HepG2 (cell line): ENCODE data around the gene IL1RAPL2. TPM values are rescaled to one million over a fixed set of nuclear protein-coding genes. Genes with fewer than 3 reads are reported as not detected.

Experiments
- ATAC-seq: fragments of 200-7000 bp; cut with Tn5 transposase; 3 replicates; pipeline ENCODE4 v1.9.1; 2020; ENCODE audit warnings: mild to moderate bottlenecking, moderate library complexity
- BruUV-seq: library from RNA; stranded (reverse); fragments of 400-500 nt; replicated peaks from 2 replicates; lab custom pipeline; 2021; lab: Mats Ljungman, UMichigan
- CTCF ChIA-PET: fragments of 300-600 bp; formaldehyde crosslinking; extraction: SDS; loops from one replicate; lab custom pipeline; 2021; ENCODE audit warnings: low total read pairs, inconsistent platforms, low intra/inter-chr PET ratio; lab: Yijun Ruan, JAX
- POLR2A ChIA-PET: fragments of 350-600 bp; sonication (Branson Sonifier 250); formaldehyde crosslinking; loops from one replicate; lab custom pipeline; 2020; ENCODE audit warnings: antibody characterized with exemption, inconsistent platforms; lab: Yijun Ruan, JAX
- DNase-seq: peaks from one replicate; pipeline ENCODE4 v3.0.0-alpha.2; 2015; ENCODE audit warnings: low spot score
- FAIRE-seq: peaks from 3 replicates; lab custom pipeline; 2011; peaks lifted over from hg19 to GRCh38; lab: Jason Lieb, UNC
- H2AFZ ChIP-seq: one replicate; pipeline ENCODE4 v1.6.1; 2011; ENCODE audit warnings: low read length, inconsistent platforms
- H3K27ac ChIP-seq: fragments of 300-600 bp; 3 replicates; pipeline ENCODE4 v1.8.0; 2011; ENCODE audit warnings: mixed run types, mild to moderate bottlenecking, mixed read lengths, low read length, inconsistent platforms; ENCODE audit not compliant: insufficient read depth; ENCODE audit errors: extremely low read length
- H3K27me3 ChIP-seq, 2 experiments: fragments of 200-600 bp in 1 of 2; 2 replicates in 1 of 2; 3 replicates in 1 of 2; pipeline versions ENCODE4 v1.6.0 to v1.8.0; 2011; ENCODE audit warnings: low read length in 2 of 2, mild to moderate bottlenecking in 2 of 2, moderate library complexity in 2 of 2, inconsistent platforms in 1 of 2; ENCODE audit not compliant: insufficient read depth in 2 of 2, control insufficient read depth in 1 of 2
- H3K36me3 ChIP-seq, 2 experiments: fragments of 200-600 bp in 1 of 2; replicated peaks in 1 of 2; 2 replicates in 1 of 2; 3 replicates in 1 of 2; pipeline versions ENCODE4 v1.5.1 to v1.8.0; 2011; ENCODE audit warnings: low read length in 2 of 2, inconsistent platforms in 1 of 2; ENCODE audit not compliant: insufficient read depth in 2 of 2, control insufficient read depth in 1 of 2
- H3K4me1 ChIP-seq: 2 replicates; pipeline ENCODE4 v1.5.1; 2012; ENCODE audit warnings: low read length, inconsistent platforms; ENCODE audit not compliant: insufficient read depth
- H3K4me2 ChIP-seq: 2 replicates; pipeline ENCODE4 v1.6.0; 2011; ENCODE audit warnings: low read depth, low read length, inconsistent platforms
- H3K4me3 ChIP-seq, 3 experiments: fragments of 200-600 bp in 1 of 3; sonication (generic), shearing (Covaris generic) in 1 of 3; replicated peaks in 1 of 3; 2 replicates each; pipeline ENCODE4 v1.5.1; 2011 to 2016; ENCODE audit warnings: low read length in 3 of 3, inconsistent platforms in 2 of 3, low read depth in 2 of 3, mild to moderate bottlenecking in 2 of 3, control low read depth in 1 of 3, mixed read lengths in 1 of 3; ENCODE audit not compliant: insufficient read depth in 1 of 3
- H3K79me2 ChIP-seq: one replicate; pipeline ENCODE4 v1.6.1; 2011; ENCODE audit warnings: low read length, inconsistent platforms; ENCODE audit not compliant: insufficient read depth
- H3K9ac ChIP-seq: 2 replicates; pipeline ENCODE4 v1.6.0; 2011; ENCODE audit warnings: mild to moderate bottlenecking, low read depth, low read length, inconsistent platforms; ENCODE audit not compliant: insufficient read depth
- H3K9me3 ChIP-seq: 2 replicates; pipeline ENCODE4 v1.5.1; 2012; ENCODE audit warnings: mild to moderate bottlenecking, low read length
- H4K20me1 ChIP-seq: 2 replicates; pipeline ENCODE4 v1.6.0; 2011; ENCODE audit warnings: inconsistent platforms, mild to moderate bottlenecking, low read length, moderate library complexity; ENCODE audit not compliant: insufficient read depth
- ATF2 ChIP-seq: sonication (generic); formaldehyde crosslinking; IDR thresholded peaks from 2 replicates; pipeline ENCODE4 v1.4.0; 2020; ENCODE audit warnings: missing genetic modification reagents
- HMG20A ChIP-seq: IDR thresholded peaks from 2 replicates; pipeline ENCODE4 v1.6.1; 2016; ENCODE audit warnings: borderline replicate concordance
- MXD3 ChIP-seq: IDR thresholded peaks from 2 replicates; pipeline ENCODE4 v1.6.1; 2016; ENCODE audit warnings: mild to moderate bottlenecking, missing biosample characterization, missing genetic modification reagents
- PAWR ChIP-seq: sonication (generic); formaldehyde crosslinking; IDR thresholded peaks from 2 replicates; pipeline ENCODE4 v1.4.0; 2020; ENCODE audit warnings: missing genetic modification reagents, mild to moderate bottlenecking, borderline replicate concordance
- RELA ChIP-seq: sonication (generic); formaldehyde crosslinking; IDR thresholded peaks from 2 replicates; pipeline ENCODE4 v1.4.0; 2020; ENCODE audit warnings: missing genetic modification reagents
- SCMH1 ChIP-seq: sonication (generic); formaldehyde crosslinking; IDR thresholded peaks from 2 replicates; pipeline ENCODE4 v1.9.0; 2021; ENCODE audit warnings: missing genetic modification reagents, mild to moderate bottlenecking, borderline replicate concordance
- SIN3A ChIP-seq: IDR thresholded peaks from 2 replicates; pipeline ENCODE4 v1.6.1; 2011; ENCODE audit warnings: low read depth, mild to moderate bottlenecking, control low read depth, low read length, borderline replicate concordance
- SMARCC2 ChIP-seq: fragments of 450-650 bp; IDR thresholded peaks from 2 replicates; pipeline ENCODE4 v1.6.1; 2017; ENCODE audit warnings: antibody characterized with exemption, mild to moderate bottlenecking
- TEAD2 ChIP-seq: sonication (generic); formaldehyde crosslinking; IDR thresholded peaks from 2 replicates; pipeline ENCODE4 v1.9.0; 2021; ENCODE audit warnings: missing genetic modification reagents
- TGIF2 ChIP-seq: IDR thresholded peaks from 2 replicates; pipeline ENCODE4 v1.6.1; 2016; ENCODE audit warnings: control low read depth, missing compliant biosample characterization
- WIZ ChIP-seq: sonication (generic); formaldehyde crosslinking; IDR thresholded peaks from 2 replicates; pipeline ENCODE4 v1.5.1; 2020; ENCODE audit warnings: mild to moderate bottlenecking, missing genetic modification reagents
- YEATS2 ChIP-seq: sonication (generic); formaldehyde crosslinking; IDR thresholded peaks from 2 replicates; pipeline ENCODE4 v1.4.0; 2020; ENCODE audit warnings: missing genetic modification reagents, borderline replicate concordance
- ZBTB7B ChIP-seq: sonication (generic); formaldehyde crosslinking; IDR thresholded peaks from 2 replicates; pipeline ENCODE4 v1.4.0; 2020; ENCODE audit warnings: missing genetic modification reagents
- ZNF224 ChIP-seq: sonication (generic); formaldehyde crosslinking; IDR thresholded peaks from 2 replicates; pipeline ENCODE4 v1.5.0; 2020; ENCODE audit warnings: mild to moderate bottlenecking, missing genetic modification reagents
- ZNF24 ChIP-seq: fragments of 450-650 bp; IDR thresholded peaks from 2 replicates; pipeline ENCODE4 v1.6.1; 2017; ENCODE audit warnings: antibody characterized with exemption, mild to moderate bottlenecking
- ZSCAN20 ChIP-seq: sonication (generic); formaldehyde crosslinking; IDR thresholded peaks from 2 replicates; pipeline ENCODE4 v1.4.0; 2020; ENCODE audit warnings: missing genetic modification reagents, mild to moderate bottlenecking, borderline replicate concordance
- WGBS: methylation state at CpG from one replicate; pipeline ENCODE4 v1.1.6; 2017; ENCODE audit warnings: low lambda C conversion rate; 5-methylcytosine and 5-hydroxymethylcytosine counted together
- in situ Hi-C: cut with HindIII; loops from 2 replicates; pipeline ENCODE4 v1.10.0; 2017; ENCODE audit warnings: low pct_unique_long_range_greater_than_20kb; ENCODE audit not compliant: extremely low pct_ligation_motif_present
- intact Hi-C: fragments of 100-400 bp; cut with micrococcal nuclease; formaldehyde crosslinking; loops from one replicate; pipeline ENCODE4 v1.10.0; 2022; ENCODE audit not compliant: unreplicated experiment
- polyA plus RNA-seq, 8 experiments: library from polyadenylated mRNA; depleted of rRNA in 3 of 8; stranded (reverse) in 7 of 8; unstranded in 1 of 8; fragments of >200 nt; fragmentation: Illumina TruSeq in 4 of 8; extraction: Trizol in 4 of 8; gene quantifications; 2 replicates each; pipeline versions ENCODE4 v1.2.1 to v1.2.3, GENCODE V29; 2011 to 2016; ENCODE audit warnings: low read depth in 4 of 8, missing spikeins in 1 of 8, mixed read lengths in 1 of 8; ENCODE audit not compliant: insufficient read depth in 1 of 8
- total RNA-seq, 5 experiments: library from RNA; depleted of rRNA; stranded (reverse); fragments of >200 nt; fragmentation: Illumina TruSeq; extraction: Trizol; gene quantifications; 2 replicates each; pipeline ENCODE4 v1.2.3, GENCODE V29; 2016; ENCODE audit warnings: low read depth in 1 of 5

IL1RAPL2 gene
- total and polyA plus RNA-seq, 2 of the 13 experiments (the other 11 are each of a cell fraction or from before 2014, with no cell fraction given) = not detected

GRCh38 chrX:105150036-105150435 is 584.0 kb downstream of the IL1RAPL2 start:
- intact Hi-C loops = no loop called here
- H3K4me1 ChIP-seq = no peaks in the 10 kb centered on the region
- H2AFZ ChIP-seq = no peak overlapping the region
- ChIA-PET POLR2A (no interaction called here), CTCF (no interaction called here)
- no peak overlapping the region for H3K4me2 ChIP-seq
- in situ Hi-C loops = no loop called here
- ATAC-seq = no peak
- TF ChIP-seq ZSCAN20 (no peak), SMARCC2 (no peak), ZNF24 (no peak), TGIF2 (CRISPR knock-in tag) (no peak), ZBTB7B (CRISPR knock-in tag) (no peak), RELA (CRISPR knock-in tag) (no peak), PAWR (CRISPR knock-in tag) (no peak), HMG20A (CRISPR knock-in tag) (no peak), SCMH1 (CRISPR knock-in tag) (no peak), WIZ (CRISPR knock-in tag) (no peak), ZNF224 (CRISPR knock-in tag) (no peak), ATF2 (CRISPR knock-in tag) (no peak), SIN3A (no peak), MXD3 (CRISPR knock-in tag) (no peak), YEATS2 (no peak), TEAD2 (CRISPR knock-in tag) (no peak)
- 0% methylated on average over 1 of the region's 1 CpG for WGBS
- FAIRE-seq = no peak
- H3K27me3 ChIP-seq = no peaks in the 10 kb centered on the region
- H4K20me1 ChIP-seq = no peaks in the 10 kb centered on the region
- no peak overlapping the region for H3K27ac ChIP-seq
- no peaks in the 10 kb centered on the region for H3K36me3 ChIP-seq
- no TSS peak for BruUV-seq
- no peak overlapping the region for H3K9ac ChIP-seq
- no peak for DNase-seq
- H3K4me3 ChIP-seq = no peak overlapping the region
- no peaks in the 10 kb centered on the region for H3K79me2 ChIP-seq
- H3K9me3 ChIP-seq = no peaks in the 10 kb centered on the region
